Hepatocyte (in vitro differentiated cells): ENCODE results near the gene PTDSS2. TPM values are rescaled to one million over a fixed set of nuclear protein-coding genes. Genes with fewer than 3 reads are reported as not detected.

Experiments
- DNase-seq: peaks from one replicate; pipeline ENCODE4 v3.0.0-alpha.2; 2016; ENCODE audit warnings: low spot score
- H2AFZ ChIP-seq: fragments of 200-600 bp; sonication (generic); 2 replicates; pipeline ENCODE4 v1.6.0; 2016; ENCODE audit warnings: antibody characterized with exemption, mild to moderate bottlenecking
- H3K27ac ChIP-seq: fragments of 200-600 bp; sonication (generic); 2 replicates; pipeline ENCODE4 v1.5.1; 2016; ENCODE audit warnings: mild to moderate bottlenecking
- H3K27me3 ChIP-seq: fragments of 200-600 bp; sonication (generic); 2 replicates; pipeline ENCODE4 v1.6.1; 2016
- H3K36me3 ChIP-seq: fragments of 200-600 bp; sonication (generic); replicated peaks from 2 replicates; pipeline ENCODE4 v1.5.1; 2016; ENCODE audit warnings: low read depth; ENCODE audit not compliant: insufficient read depth
- H3K4me1 ChIP-seq: fragments of 200-600 bp; sonication (generic); 2 replicates; pipeline ENCODE4 v1.5.1; 2016; ENCODE audit warnings: mild to moderate bottlenecking, moderate library complexity; ENCODE audit not compliant: insufficient read depth
- H3K4me2 ChIP-seq: fragments of 200-600 bp; sonication (generic); 2 replicates; pipeline ENCODE4 v1.6.0; 2016
- H3K4me3 ChIP-seq: fragments of 200-600 bp; sonication (generic); 2 replicates; pipeline ENCODE4 v1.5.1; 2016; ENCODE audit warnings: mild to moderate bottlenecking
- H3K79me2 ChIP-seq: fragments of 200-600 bp; sonication (generic); 2 replicates; pipeline ENCODE4 v1.6.0; 2017; ENCODE audit warnings: mild to moderate bottlenecking
- H3K9me2 ChIP-seq: fragments of 200-600 bp; sonication (generic); replicated peaks from 2 replicates; pipeline ENCODE4 v1.6.0; 2017; ENCODE audit warnings: mild to moderate bottlenecking; ENCODE audit not compliant: insufficient read depth
- H3K9me3 ChIP-seq: fragments of 200-600 bp; sonication (generic); 2 replicates; pipeline ENCODE4 v1.5.1; 2016; ENCODE audit warnings: low read depth, mild to moderate bottlenecking
- H4K20me1 ChIP-seq: fragments of 200-600 bp; sonication (generic); 2 replicates; pipeline ENCODE4 v1.6.0; 2016; ENCODE audit warnings: mild to moderate bottlenecking; ENCODE audit not compliant: insufficient read depth, poor library complexity, severe bottlenecking
- CTCF ChIP-seq: fragments of 200-600 bp; sonication (generic); IDR thresholded peaks from 2 replicates; pipeline ENCODE4 v1.5.1; 2016; ENCODE audit warnings: antibody characterized with exemption, mild to moderate bottlenecking; ENCODE audit not compliant: poor library complexity
- EZH2 ChIP-seq: fragments of 200-600 bp; sonication (generic); IDR thresholded peaks from 2 replicates; pipeline ENCODE4 v1.6.1; 2016; ENCODE audit warnings: antibody characterized with exemption, mild to moderate bottlenecking, borderline replicate concordance
- EZH2phosphoT487 ChIP-seq: fragments of 200-600 bp; sonication (generic); IDR thresholded peaks from one replicate; pipeline ENCODE4 v1.6.1; 2018; ENCODE audit warnings: antibody characterized with exemption, mild to moderate bottlenecking, low read depth, moderate library complexity; ENCODE audit not compliant: unreplicated experiment, severe bottlenecking
- WGBS: methylation state at CpG from one replicate; pipeline ENCODE4 v1.1.6; 2016; ENCODE audit warnings: low lambda C conversion rate; ENCODE audit errors: missing lambda C conversion rate; 5-methylcytosine and 5-hydroxymethylcytosine counted together
- polyA plus RNA-seq: library from polyadenylated mRNA; unstranded; fragments of >200 nt; fragmentation: Nextera tagmentation; extraction: Ambion mirVana; gene quantifications from 2 replicates; pipeline ENCODE4 v1.2.1, GENCODE V29; 2016
- total RNA-seq: library from RNA; depleted of rRNA; stranded (reverse); fragments of >200 nt; gene quantifications from 2 replicates; pipeline ENCODE4 v1.2.3, GENCODE V29; 2014

Gene PTDSS2
- total and polyA plus RNA-seq, 2 experiments from 2014 or later: 31.5 to 50.8 TPM

GRCh38 chr11:475941-476340, 25.9 kb downstream of the PTDSS2 start:
- no peak for TF ChIP-seq CTCF
- TF ChIP-seq EZH2phosphoT487: no peak
- no peak for TF ChIP-seq EZH2
- H3K9me2 ChIP-seq: no peaks in the 10 kb centered on the region

GRCh38 chr11:476416-476815, 26.3 kb downstream of the PTDSS2 start:
- Histone ChIP-seq H3K4me2 (no peak overlapping the region), H3K9me2 (no peaks in the 10 kb centered on the region), H2AFZ (no peak overlapping the region), H3K36me3 (no peaks in the 10 kb centered on the region), H3K27ac (no peak overlapping the region), H3K4me3 (no peak overlapping the region), H3K27me3 (no peaks in the 10 kb centered on the region), H3K4me1 (no peaks in the 10 kb centered on the region), H3K9me3 (no peaks in the 10 kb centered on the region), H4K20me1 (no peaks in the 10 kb centered on the region), H3K79me2 (peaks cover 12% of the 10 kb centered on the region)
- no peak for DNase-seq
- 97% methylated on average over 15 of the region's 15 CpGs for WGBS
- no peak for TF ChIP-seq EZH2phosphoT487
- TF ChIP-seq CTCF: no peak
- no peak for TF ChIP-seq EZH2

More at GRCh38 chr11:475941-476340, 25.9 kb downstream of the PTDSS2 start:
- no peaks in the 10 kb centered on the region for H3K4me1 ChIP-seq
- no peak overlapping the region for H3K27ac ChIP-seq
- no peaks in the 10 kb centered on the region for H3K36me3 ChIP-seq
- no peak overlapping the region for H3K4me2 ChIP-seq
- H2AFZ ChIP-seq: no peak overlapping the region
- H3K4me3 ChIP-seq: no peak overlapping the region
- no peaks in the 10 kb centered on the region for H3K27me3 ChIP-seq
- H3K9me3 ChIP-seq: no peaks in the 10 kb centered on the region
- H3K79me2 ChIP-seq: peaks cover 17% of the 10 kb centered on the region
- no peaks in the 10 kb centered on the region for H4K20me1 ChIP-seq
- 91% methylated on average over 9 of the region's 9 CpGs for WGBS
- DNase-seq: no peak

- Histone ChIP-seq H3K4me1 (no peaks in the 10 kb centered on the region), H3K4me2 (no peak overlapping the region), H3K27me3 (no peaks in the 10 kb centered on the region), H3K36me3 (no peaks in the 10 kb centered on the region), H3K4me3 (no peak overlapping the region), H3K9me3 (no peaks in the 10 kb centered on the region), H2AFZ (no peak overlapping the region), H4K20me1 (no peaks in the 10 kb centered on the region), H3K27ac (no peak overlapping the region), H3K79me2 (peaks cover 11% of the 10 kb centered on the region), H3K9me2 (no peaks in the 10 kb centered on the region)
- WGBS: 93% methylated on average over 13 of the region's 16 CpGs
- DNase-seq: no peak
- TF ChIP-seq EZH2 (no peak), CTCF (no peak), EZH2phosphoT487 (no peak)
Observed at GRCh38 chr11:477052-477715, 27.1 kb downstream of the PTDSS2 start.
